ENCODE results near the gene RAB8B. TPM values are rescaled to one million over a fixed set of nuclear protein-coding genes. Genes with fewer than 3 reads are reported as not detected.

The RAB8B gene
- 100 to 1,000 TPM; 127 to 166 (median 152) TPM for total RNA-seq

DNA sequence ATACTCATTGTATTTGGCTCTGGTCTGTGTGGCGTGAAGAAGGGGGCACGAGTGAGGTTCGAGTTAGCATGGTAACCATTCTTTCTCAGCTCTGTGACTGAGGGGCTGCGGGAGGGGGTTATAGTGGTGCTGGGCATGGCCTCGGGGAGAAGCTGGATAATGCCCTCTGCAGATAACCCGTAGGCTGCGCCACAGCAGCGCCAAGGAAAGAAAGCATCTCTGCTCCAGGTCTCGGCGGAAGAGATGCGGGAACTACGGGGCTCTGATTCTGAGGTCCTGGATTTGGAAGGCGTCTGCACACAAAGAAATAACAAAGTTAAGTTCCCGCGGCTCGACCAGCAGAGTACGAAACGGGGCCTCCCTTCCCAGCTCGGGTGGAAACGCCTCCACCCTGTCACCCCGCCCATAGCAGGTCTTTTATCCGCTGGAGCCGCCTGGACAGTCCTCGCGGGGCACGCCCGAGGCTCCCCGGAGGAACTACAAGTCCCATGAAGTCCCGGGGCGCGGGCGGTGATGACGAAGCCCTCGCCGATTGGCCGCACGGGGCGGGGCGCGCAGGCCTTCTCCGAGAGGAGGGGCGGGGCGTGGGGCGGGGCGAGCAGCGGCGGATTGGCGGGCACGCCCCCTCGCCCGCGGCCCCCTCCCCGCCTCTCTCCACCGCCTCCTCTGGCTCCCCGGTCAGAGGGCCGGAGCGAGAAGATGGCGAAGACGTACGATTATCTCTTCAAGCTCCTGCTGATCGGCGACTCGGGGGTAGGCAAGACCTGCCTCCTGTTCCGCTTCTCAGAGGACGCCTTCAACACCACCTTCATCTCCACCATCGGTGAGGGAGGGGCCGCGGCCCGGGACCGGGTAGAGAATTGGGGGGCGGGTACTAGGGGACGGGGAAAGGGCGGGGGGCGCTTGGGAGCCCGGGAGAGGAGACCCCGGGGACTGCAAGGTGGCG lies at the start of gene RAB8B:
RAB8B (plus strand) TSS at position 681 of the 946 bp plus-strand sequence; CDS start at position 700, 19 bp downstream.
- Mint-ChIP-seq H3K36me3 (ENCODE audit: insufficient read depth) (peaks cover 13% of the 10 kb centered on the region), H3K9me3 (no peaks in the 10 kb centered on the region), H3K4me3 (peak within 1 kb of the TSS; percentile 98), H3K27me3 (ENCODE audit: low read depth) (no peaks in the 10 kb centered on the region), H3K4me1 (ENCODE audit: low read depth) (peaks cover 39% of the 10 kb centered on the region)
- peak; percentile 99 for DNase-seq
- ATAC-seq = peak; percentile 80 to 83

DNA sequence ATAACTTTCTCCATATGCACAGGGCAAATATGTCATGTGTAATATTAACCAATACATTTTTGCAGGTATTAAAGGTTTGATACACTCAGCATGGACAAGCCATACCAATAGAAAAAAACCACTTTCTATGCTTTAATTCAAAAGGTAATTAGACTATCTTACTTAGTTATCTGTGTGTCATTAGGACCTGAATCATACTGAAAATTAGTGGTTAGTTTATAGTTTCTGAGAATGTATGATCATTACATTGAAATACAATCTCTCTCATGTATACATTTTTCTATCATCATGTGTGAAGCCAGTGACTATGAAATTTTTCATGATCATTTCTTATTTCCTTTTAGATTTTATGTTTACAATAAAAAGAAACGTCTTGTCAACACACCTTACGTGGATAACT lies 48.5 kb upstream of the RAB8B start:
- DNase-seq (no peak), ATAC-seq (peak in 1 of 2 donors; percentile 10)
- Mint-ChIP-seq H3K27me3 (ENCODE audit: low read depth) (no peaks in the 10 kb centered on the region), H3K36me3 (ENCODE audit: insufficient read depth) (peaks cover 16% of the 10 kb centered on the region), H3K4me3 (no peak overlapping the region), H3K9me3 (no peaks in the 10 kb centered on the region), H3K4me1 (ENCODE audit: low read depth) (peaks cover 10% of the 10 kb centered on the region)

DNA sequence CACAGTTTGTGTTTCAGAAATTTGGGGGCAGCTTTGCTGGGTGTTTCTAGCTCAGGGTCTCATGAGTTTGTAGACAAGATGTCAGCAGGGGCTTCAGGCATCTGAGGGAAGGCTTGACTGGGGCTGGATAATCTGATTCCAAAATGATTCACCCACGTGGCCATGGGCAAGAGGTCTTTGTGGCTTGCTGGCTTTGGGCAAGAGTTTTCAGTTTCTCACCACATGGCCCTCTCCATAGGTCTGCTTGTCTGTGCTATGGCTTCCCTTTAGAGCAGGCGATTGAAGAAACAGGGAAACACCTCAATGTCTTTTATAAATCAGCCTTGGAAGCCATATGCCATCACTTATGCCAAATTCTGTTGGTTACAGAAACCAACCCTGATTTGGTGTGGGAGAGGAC lies 44.0 kb upstream of the RAB8B start:
- H3K36me3 Mint-ChIP-seq (ENCODE audit: insufficient read depth) = peaks cover 19% of the 10 kb centered on the region
- H3K4me1 Mint-ChIP-seq (ENCODE audit: low read depth) = peaks cover 6% of the 10 kb centered on the region
- no peak for ATAC-seq
- H3K9me3 Mint-ChIP-seq = no peaks in the 10 kb centered on the region
- H3K27me3 Mint-ChIP-seq (ENCODE audit: low read depth) = no peaks in the 10 kb centered on the region
- no peak for DNase-seq
- no peak overlapping the region for H3K4me3 Mint-ChIP-seq

DNA sequence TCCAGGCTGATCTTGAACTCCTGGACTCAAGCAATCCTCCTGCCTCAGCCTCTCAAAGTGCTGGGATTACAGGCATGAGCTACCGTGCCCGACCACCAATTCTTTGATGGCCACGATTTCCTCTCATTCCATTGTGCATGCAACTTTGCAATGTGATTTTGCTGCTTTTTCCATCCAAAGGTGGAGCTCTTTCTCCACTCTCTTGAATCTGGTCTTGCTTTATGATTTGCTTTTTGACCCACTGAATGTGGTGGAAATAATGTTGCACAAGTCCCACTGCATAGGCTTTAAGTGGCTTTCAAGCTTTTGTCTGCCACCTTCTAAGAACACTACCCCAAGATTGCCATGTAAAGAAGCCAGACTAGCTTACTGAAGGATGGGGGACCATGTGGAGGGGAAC lies 42.7 kb upstream of the RAB8B start:
- H3K9me3 Mint-ChIP-seq = no peaks in the 10 kb centered on the region
- no peaks in the 10 kb centered on the region for H3K27me3 Mint-ChIP-seq (ENCODE audit: low read depth)
- H3K36me3 Mint-ChIP-seq (ENCODE audit: insufficient read depth) = peaks cover 17% of the 10 kb centered on the region
- H3K4me1 Mint-ChIP-seq (ENCODE audit: low read depth) = no peaks in the 10 kb centered on the region
- DNase-seq (no peak), ATAC-seq (no peak)
- H3K4me3 Mint-ChIP-seq = no peak overlapping the region

DNA sequence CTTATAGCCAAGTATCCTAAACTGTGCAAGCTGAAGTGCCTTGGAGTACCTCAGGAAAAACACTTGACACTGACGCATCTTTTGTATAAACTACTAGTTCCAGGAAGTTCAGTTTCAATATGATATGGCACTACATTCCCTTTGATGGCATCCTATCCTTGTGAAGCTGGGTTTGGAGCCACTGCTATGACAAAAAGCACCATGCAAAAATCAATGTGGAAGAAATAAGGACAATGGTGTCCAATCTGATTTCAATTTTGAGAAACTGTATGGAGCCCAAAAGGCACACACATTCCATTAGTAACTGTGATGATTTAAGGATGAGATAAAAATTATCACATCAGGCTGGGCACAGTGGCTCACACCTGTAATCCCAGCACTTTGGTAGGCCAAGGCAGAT lies 37.7 kb upstream of the RAB8B start:
- no peaks in the 10 kb centered on the region for H3K27me3 Mint-ChIP-seq (ENCODE audit: low read depth)
- H3K9me3 Mint-ChIP-seq = no peaks in the 10 kb centered on the region
- ATAC-seq (no peak), DNase-seq (no peak)
- H3K36me3 Mint-ChIP-seq (ENCODE audit: insufficient read depth) = peaks cover 15% of the 10 kb centered on the region
- H3K4me1 Mint-ChIP-seq (ENCODE audit: low read depth) = peaks cover 21% of the 10 kb centered on the region
- H3K4me3 Mint-ChIP-seq = no peak overlapping the region

DNA sequence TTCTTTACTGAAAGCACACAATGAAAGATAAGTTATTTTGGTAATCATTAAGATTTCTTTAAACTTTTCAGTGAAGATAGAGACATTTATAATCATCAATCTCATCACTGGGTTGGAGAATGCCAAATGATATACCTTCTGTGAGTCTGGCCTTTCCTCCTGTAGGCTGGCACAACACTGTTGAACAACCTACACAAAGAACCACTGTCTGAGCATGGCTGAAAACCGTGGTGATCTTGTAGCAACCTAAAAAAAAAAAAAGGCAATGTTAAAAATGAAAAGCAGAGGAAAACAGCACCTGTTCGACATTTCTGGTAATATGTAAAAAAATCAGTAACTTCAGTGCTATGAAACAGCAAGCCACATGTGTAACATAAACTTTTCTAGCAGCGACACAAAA lies 33.9 kb upstream of the RAB8B start:
- no peak for ATAC-seq
- Mint-ChIP-seq H3K4me1 (ENCODE audit: low read depth) (peaks cover 24% of the 10 kb centered on the region), H3K36me3 (ENCODE audit: insufficient read depth) (peaks cover 11% of the 10 kb centered on the region), H3K9me3 (no peaks in the 10 kb centered on the region), H3K4me3 (peak overlapping the region; percentile 67), H3K27me3 (ENCODE audit: low read depth) (no peaks in the 10 kb centered on the region)
- no peak for DNase-seq

DNA sequence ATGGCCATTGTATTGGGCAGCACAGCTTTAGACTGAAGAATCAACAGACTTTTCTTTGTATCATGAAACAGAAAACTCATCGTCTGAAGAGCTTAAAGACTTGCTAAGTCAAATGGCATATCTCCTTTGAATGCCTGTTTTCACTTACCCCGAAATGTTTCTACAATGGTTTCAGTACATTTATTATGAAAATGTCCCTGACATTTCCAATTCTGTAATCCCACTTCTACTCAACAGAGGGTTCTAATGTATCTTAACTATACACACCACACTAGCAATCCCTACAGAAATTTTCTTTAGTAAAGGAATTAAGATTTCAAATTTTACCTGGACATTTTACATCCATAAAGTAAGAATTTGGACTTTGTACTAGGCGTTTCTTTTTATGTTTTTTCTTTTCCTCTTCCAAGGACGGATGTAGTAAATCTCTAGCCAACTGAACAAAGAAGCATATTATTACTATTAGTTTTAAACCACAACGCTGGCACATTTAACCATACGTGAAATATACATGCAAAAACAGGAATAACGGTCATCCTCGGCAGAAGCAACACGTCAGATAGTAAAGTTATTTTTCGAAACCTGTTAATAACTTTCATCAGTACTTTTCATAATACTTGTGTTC lies 33.2 kb upstream of the RAB8B start:
- H3K4me1 Mint-ChIP-seq (ENCODE audit: low read depth) = peaks cover 24% of the 10 kb centered on the region
- ATAC-seq = no peak
- H3K27me3 Mint-ChIP-seq (ENCODE audit: low read depth) = no peaks in the 10 kb centered on the region
- peak overlapping the region; percentile 99 for H3K4me3 Mint-ChIP-seq
- DNase-seq = no peak
- H3K36me3 Mint-ChIP-seq (ENCODE audit: insufficient read depth) = peaks cover 11% of the 10 kb centered on the region
- no peaks in the 10 kb centered on the region for H3K9me3 Mint-ChIP-seq

DNA sequence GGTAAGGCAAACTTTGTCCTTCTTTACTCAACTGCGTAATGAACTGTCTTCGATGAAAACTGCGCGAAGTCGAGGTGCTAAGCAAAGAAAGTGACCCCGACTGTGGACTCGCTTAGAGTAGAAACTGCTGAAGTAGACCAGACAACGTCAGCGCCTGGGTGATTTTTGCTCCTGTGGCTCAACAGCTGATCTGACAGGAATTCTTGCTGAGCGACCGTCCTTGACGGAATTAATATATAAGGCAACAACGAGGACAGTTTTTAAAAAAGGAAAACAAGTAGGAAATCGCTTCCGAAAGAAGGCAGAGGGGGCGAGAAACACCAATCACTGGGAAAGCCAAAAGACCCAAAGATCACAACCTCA lies 32.7 kb upstream of the RAB8B start:
- no peak for ATAC-seq
- peak overlapping the region; percentile 99 for H3K4me3 Mint-ChIP-seq
- no peak for DNase-seq
- H3K9me3 Mint-ChIP-seq = no peaks in the 10 kb centered on the region
- no peaks in the 10 kb centered on the region for H3K27me3 Mint-ChIP-seq (ENCODE audit: low read depth)
- peaks cover 24% of the 10 kb centered on the region for H3K4me1 Mint-ChIP-seq (ENCODE audit: low read depth)
- H3K36me3 Mint-ChIP-seq (ENCODE audit: insufficient read depth) = peaks cover 7% of the 10 kb centered on the region

DNA sequence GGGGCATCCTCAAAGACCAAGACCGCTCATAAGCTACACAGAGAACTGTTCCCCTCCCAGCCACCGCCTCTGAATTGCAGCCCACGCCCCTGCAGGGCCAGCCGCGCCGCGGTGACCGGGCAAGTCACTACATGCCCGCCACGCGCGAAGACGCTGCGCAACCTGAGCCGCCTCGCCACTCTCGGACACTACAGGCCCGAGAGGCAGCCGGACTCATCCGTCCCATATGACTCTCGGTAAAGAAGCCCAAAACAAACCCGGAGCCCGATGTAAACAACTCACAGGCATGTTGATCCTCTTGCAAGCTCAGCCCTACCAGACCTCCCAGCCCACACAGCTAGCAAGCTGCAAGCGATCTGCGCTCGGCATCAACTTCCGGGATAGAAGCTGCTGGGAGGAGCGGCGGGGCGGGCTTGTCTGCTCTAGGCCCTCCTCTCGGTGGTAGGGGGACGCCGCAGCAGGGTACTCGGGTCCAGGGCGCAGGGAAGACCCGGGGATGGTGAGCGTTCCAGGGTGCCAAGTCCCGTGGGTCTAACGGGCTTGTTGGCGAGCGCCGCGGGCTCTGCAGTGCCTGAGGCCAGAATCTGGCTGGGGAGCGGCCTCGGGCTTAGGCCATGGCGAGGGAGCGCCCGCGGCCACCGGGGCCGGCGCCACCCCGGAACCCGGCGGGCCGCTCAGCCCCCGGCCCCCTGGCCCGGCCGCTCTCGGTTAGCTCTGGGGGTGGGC lies 32.1 kb upstream of the RAB8B start, which contains the start of gene RPS27L:
RPS27L (minus strand) TSS at position 360 of the 726 bp plus-strand sequence; CDS start at position 288, 72 bp downstream.
- no peaks in the 10 kb centered on the region for H3K27me3 Mint-ChIP-seq (ENCODE audit: low read depth)
- no peaks in the 10 kb centered on the region for H3K9me3 Mint-ChIP-seq
- ATAC-seq = peak; percentile 98

DNA sequence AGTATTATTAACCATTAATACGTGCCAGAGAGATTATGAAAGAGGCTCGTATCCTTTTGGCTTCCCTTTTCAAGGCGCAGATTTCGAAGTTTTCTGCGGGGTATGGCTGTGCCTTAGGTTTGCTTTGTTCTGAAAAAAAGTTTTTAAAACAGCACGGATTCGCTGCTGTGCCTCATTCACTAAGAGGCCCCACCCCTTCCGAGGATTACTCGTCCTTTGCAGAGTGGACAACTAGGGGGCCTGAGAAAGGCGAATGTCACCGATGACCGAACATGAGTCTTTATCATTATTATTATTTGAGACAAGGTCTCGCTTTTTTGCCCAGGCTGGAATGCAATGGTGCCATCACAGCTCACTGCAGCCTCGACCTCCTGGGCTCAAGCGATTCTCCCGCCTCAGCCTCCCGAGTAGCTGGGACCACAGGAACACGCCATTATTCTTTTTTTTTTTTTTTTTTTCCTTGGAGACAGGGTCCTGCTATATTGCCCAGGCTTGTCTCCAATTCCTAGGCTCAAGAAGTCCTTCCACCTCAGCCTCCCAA lies 31.4 kb upstream of the RAB8B start:
- Mint-ChIP-seq H3K36me3 (ENCODE audit: insufficient read depth) (peaks cover 6% of the 10 kb centered on the region), H3K27me3 (ENCODE audit: low read depth) (no peaks in the 10 kb centered on the region)
- ATAC-seq = peak; percentile 10 to 24

More for the DNA sequence above, 32.1 kb upstream of the RAB8B start, which contains the start of gene RPS27L:
- peaks cover 6% of the 10 kb centered on the region for H3K36me3 Mint-ChIP-seq (ENCODE audit: insufficient read depth)
- peak; percentile 83 for DNase-seq
- peaks cover 24% of the 10 kb centered on the region for H3K4me1 Mint-ChIP-seq (ENCODE audit: low read depth)
- H3K4me3 Mint-ChIP-seq = peak within 1 kb of the TSS; percentile 99

DNA sequence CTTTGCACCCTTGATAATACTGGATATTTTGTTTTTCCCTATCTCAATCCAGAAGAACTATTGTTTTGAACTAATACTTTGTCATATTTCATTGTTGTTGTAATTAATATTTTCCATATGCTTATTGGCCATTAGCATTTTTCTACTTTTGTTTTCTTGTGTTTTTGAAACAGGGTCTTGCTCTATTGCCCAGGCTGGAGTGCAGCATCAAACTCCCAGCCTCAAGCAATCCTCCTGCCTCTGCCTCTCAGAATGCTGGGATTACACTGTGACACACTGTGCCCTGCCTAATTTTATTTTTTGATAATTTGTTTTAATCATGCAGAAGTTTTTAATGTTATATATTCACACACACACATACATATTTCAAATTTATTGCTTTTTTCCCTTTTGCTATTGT lies 28.8 kb upstream of the RAB8B start:
- Mint-ChIP-seq H3K4me3 (no peak overlapping the region), H3K36me3 (ENCODE audit: insufficient read depth) (peaks cover 1% of the 10 kb centered on the region), H3K9me3 (no peaks in the 10 kb centered on the region), H3K4me1 (ENCODE audit: low read depth) (peaks cover 12% of the 10 kb centered on the region), H3K27me3 (ENCODE audit: low read depth) (no peaks in the 10 kb centered on the region)
- ATAC-seq = no peak
- DNase-seq = no peak

More for the DNA sequence above, 31.4 kb upstream of the RAB8B start:
- DNase-seq = no peak
- Mint-ChIP-seq H3K4me3 (peak overlapping the region; percentile 99), H3K4me1 (ENCODE audit: low read depth) (peaks cover 24% of the 10 kb centered on the region), H3K9me3 (no peaks in the 10 kb centered on the region)

DNA sequence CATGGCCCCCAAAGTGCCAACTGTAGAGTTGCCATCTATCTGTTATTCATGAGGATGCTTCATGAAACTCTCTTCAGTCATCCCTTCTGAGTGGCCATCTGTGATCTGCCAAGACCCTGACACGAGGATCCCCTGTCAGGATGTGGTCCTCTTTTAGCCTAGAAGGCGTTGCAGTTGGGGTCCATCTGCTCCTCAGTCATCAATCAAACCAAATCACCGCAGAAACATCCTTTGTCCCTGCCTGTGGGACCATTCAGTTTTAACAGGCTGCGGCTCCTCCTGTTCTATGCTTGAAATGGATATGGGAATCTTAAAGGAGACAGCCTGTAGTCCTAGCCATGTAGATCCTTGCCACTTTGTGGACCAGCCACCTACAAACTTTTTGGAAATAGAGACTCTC lies 26.2 kb upstream of the RAB8B start:
- Mint-ChIP-seq H3K9me3 (no peaks in the 10 kb centered on the region), H3K4me1 (ENCODE audit: low read depth) (peaks cover 2% of the 10 kb centered on the region), H3K36me3 (ENCODE audit: insufficient read depth) (no peaks in the 10 kb centered on the region), H3K27me3 (ENCODE audit: low read depth) (no peaks in the 10 kb centered on the region), H3K4me3 (no peak overlapping the region)
- no peak for DNase-seq
- no peak for ATAC-seq

DNA sequence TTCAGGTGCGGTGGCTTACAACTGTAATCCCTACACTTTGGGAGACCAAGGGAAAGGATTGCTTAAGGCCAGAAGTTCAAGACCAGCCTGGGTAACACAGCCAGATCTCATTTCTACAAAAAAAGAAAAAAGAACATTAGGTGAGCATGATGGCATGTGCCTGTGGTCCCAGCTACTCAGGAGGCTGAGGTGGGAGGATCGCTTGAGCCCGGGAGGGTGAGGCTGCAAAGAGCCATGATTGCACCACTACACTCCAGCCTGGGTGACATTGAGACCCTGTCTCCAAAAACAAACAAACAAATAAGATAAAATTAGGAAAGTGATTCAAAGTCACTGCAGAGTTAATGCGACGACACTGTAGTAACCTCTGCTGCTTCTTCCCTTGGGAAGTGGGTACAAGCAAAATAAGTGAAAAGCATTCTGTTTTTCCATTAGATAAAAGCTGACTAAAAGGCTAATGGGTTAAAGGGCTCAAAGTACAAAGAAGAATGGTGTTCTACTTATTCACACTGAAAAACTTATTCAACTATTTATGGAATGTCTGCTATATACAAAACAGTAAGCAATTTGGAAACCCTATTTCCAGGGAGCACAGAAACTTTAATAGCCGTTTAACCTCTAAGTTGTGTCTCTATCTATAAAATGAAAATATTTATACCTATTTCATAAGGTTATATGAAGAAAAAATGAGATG lies 24.1 kb upstream of the RAB8B start:
- Mint-ChIP-seq H3K4me1 (ENCODE audit: low read depth) (peaks cover 2% of the 10 kb centered on the region), H3K27me3 (ENCODE audit: low read depth) (no peaks in the 10 kb centered on the region)
- ATAC-seq = no peak

More for the DNA sequence above, 24.1 kb upstream of the RAB8B start:
- Mint-ChIP-seq H3K4me3 (no peak overlapping the region), H3K9me3 (no peaks in the 10 kb centered on the region), H3K36me3 (ENCODE audit: insufficient read depth) (no peaks in the 10 kb centered on the region)
- no peak for DNase-seq
